ENCODE data around the gene TADA2B.

TADA2B gene

GRCh38 chr4:7017446-7018048 lies 25.6 kb upstream of the TADA2B start:
- in situ Hi-C loops (cut with MboI; ENCODE audit: low sequenced_read_pairs): no loop called here

- in situ Hi-C loops (cut with MboI; ENCODE audit: low sequenced_read_pairs): no loop called here
These were observed 24.9 kb upstream of the TADA2B start for GRCh38 chr4:7018281-7018680.

- in situ Hi-C loops (cut with MboI; ENCODE audit: low sequenced_read_pairs): no loop called here
These were observed 23.8 kb upstream of the TADA2B start for GRCh38 chr4:7019367-7019766.

GRCh38 chr4:7020290-7020689 lies 22.9 kb upstream of the TADA2B start:
- in situ Hi-C loops (cut with MboI; ENCODE audit: low sequenced_read_pairs): no loop called here

GRCh38 chr4:7020856-7021255 lies 22.3 kb upstream of the TADA2B start:
- in situ Hi-C loops (cut with MboI; ENCODE audit: low sequenced_read_pairs): no loop called here

GRCh38 chr4:7021355-7021754 lies 21.8 kb upstream of the TADA2B start:
- in situ Hi-C loops (cut with MboI; ENCODE audit: low sequenced_read_pairs): no loop called here

GRCh38 chr4:7021930-7022664 lies 21.1 kb upstream of the TADA2B start:
- in situ Hi-C loops (cut with MboI; ENCODE audit: low sequenced_read_pairs): no loop called here

GRCh38 chr4:7023486-7023885 lies 19.7 kb upstream of the TADA2B start:
- in situ Hi-C loops (cut with MboI; ENCODE audit: low sequenced_read_pairs): no loop called here

- in situ Hi-C loops (cut with MboI; ENCODE audit: low sequenced_read_pairs): no loop called here
These were observed 19.3 kb upstream of the TADA2B start for GRCh38 chr4:7023901-7024300.

- in situ Hi-C loops (cut with MboI; ENCODE audit: low sequenced_read_pairs): no loop called here
These were observed 18.8 kb upstream of the TADA2B start for GRCh38 chr4:7024336-7024890.

- in situ Hi-C loops (cut with MboI; ENCODE audit: low sequenced_read_pairs): no loop called here
These were observed 18.1 kb upstream of the TADA2B start for GRCh38 chr4:7025040-7025602.

GRCh38 chr4:7026107-7026506 lies 17.1 kb upstream of the TADA2B start:
- in situ Hi-C loops (cut with MboI; ENCODE audit: low sequenced_read_pairs): no loop called here

- in situ Hi-C loops (cut with MboI; ENCODE audit: low sequenced_read_pairs): no loop called here
These were observed 15.9 kb upstream of the TADA2B start for GRCh38 chr4:7027284-7027683.

GRCh38 chr4:7027913-7028312 lies 15.3 kb upstream of the TADA2B start:
- in situ Hi-C loops (cut with MboI; ENCODE audit: low sequenced_read_pairs): no loop called here

GRCh38 chr4:7029212-7029611 lies 14.0 kb upstream of the TADA2B start:
- in situ Hi-C loops (cut with MboI; ENCODE audit: low sequenced_read_pairs): no loop called here

GRCh38 chr4:7029921-7030320 lies 13.3 kb upstream of the TADA2B start:
- in situ Hi-C loops (cut with MboI; ENCODE audit: low sequenced_read_pairs): no loop called here

GRCh38 chr4:7030856-7031255 lies 12.3 kb upstream of the TADA2B start:
- in situ Hi-C loops (cut with MboI; ENCODE audit: low sequenced_read_pairs): no loop called here

- in situ Hi-C loops (cut with MboI; ENCODE audit: low sequenced_read_pairs): no loop called here
These were observed 11.4 kb upstream of the TADA2B start for GRCh38 chr4:7031558-7032449.

GRCh38 chr4:7032596-7032995 lies 10.6 kb upstream of the TADA2B start:
- in situ Hi-C loops (cut with MboI; ENCODE audit: low sequenced_read_pairs): no loop called here

- in situ Hi-C loops (cut with MboI; ENCODE audit: low sequenced_read_pairs): no loop called here
These were observed 8.7 kb upstream of the TADA2B start for GRCh38 chr4:7034262-7035081.
